ENCODE results near the gene MED9. TPM values are rescaled to one million over a fixed set of nuclear protein-coding genes. Genes with fewer than 3 reads are reported as not detected.

The MED9 gene
- total and polyA plus RNA-seq, 4 donors: 6.4 to 12.5 (median 8.8) TPM

DNA sequence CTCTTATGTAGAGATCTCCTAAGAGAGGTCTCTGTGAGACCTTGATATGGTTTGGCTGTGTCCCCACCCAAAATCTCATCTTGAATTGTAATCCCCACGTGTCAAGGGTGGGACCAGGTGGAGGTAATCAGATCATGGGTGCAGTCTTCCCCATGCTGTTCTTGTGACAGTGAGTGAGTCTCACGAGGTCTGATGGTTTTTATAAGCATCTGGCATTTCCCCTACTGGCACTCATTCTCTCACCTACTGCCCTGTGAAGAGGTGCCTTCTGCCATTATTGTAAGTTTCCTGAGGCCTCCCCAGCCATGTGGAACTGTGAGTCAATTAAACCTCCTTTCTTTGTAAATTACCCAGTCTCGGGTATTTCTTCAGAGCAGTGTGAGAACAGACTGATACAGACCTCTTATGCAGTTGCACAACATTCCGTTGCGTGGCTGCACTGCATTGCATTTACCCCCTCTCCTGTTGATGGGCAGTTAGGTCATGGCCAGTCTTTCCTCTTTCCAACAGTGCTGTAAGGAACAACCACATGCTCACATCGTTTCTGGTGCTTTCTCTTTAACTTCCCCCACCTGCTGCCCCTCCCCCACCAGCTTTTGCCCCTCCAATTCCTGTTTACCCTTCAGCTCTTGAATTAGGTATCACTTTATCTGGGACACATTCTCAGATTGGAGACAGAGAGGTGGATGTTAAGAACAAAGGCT lies 43.6 kb upstream of the MED9 start:
- TF ChIP-seq EGR1 (IDR thresholded peaks at IDR 0.05; ENCODE audit: low read depth in 2 of 2): no peak
- Histone ChIP-seq H3K27ac (ENCODE audit: low read depth in 1 of 2, low read length in 2 of 2) (no peak overlapping the region), H3K9me3 (ENCODE audit: control insufficient read depth in 4 of 4, low read length in 3 of 4) (no peaks in the 10 kb centered on the region), H3K36me3 (ENCODE audit: control insufficient read depth in 4 of 4, insufficient read depth in 3 of 4, low read depth in 1 of 4, low read length in 3 of 4) (no peaks in the 10 kb centered on the region), H3K27me3 (ENCODE audit: control insufficient read depth in 4 of 4, insufficient read depth in 4 of 4, low read length in 3 of 4) (no peaks in the 10 kb centered on the region), H3K9ac (ENCODE audit: low read depth in 1 of 2, low read length in 2 of 2) (no peak overlapping the region), H3K4me3 (ENCODE audit: low read depth in 1 of 3, low read length in 3 of 3) (no peak overlapping the region), H3K4me1 (ENCODE audit: control insufficient read depth in 4 of 4, insufficient read depth in 4 of 4, low read length in 3 of 4) (peaks cover 0 to 4% (median 0%) of the 10 kb centered on the region in 4 donors)
- 71% methylated on average over 6 of the region's 6 CpGs for WGBS
- DNase-seq (ENCODE audit: low spot score): no peak

- Histone ChIP-seq H3K27me3 (ENCODE audit: control insufficient read depth in 4 of 4, insufficient read depth in 4 of 4, low read length in 3 of 4) (no peaks in the 10 kb centered on the region), H3K27ac (ENCODE audit: low read depth in 1 of 2, low read length in 2 of 2) (no peak overlapping the region), H3K4me3 (ENCODE audit: low read depth in 1 of 3, low read length in 3 of 3) (no peak overlapping the region), H3K4me1 (ENCODE audit: control insufficient read depth in 4 of 4, insufficient read depth in 4 of 4, low read length in 3 of 4) (no peaks in the 10 kb centered on the region), H3K9me3 (ENCODE audit: control insufficient read depth in 4 of 4, low read length in 3 of 4) (no peaks in the 10 kb centered on the region), H3K9ac (ENCODE audit: low read depth in 1 of 2, low read length in 2 of 2) (no peak overlapping the region), H3K36me3 (ENCODE audit: control insufficient read depth in 4 of 4, insufficient read depth in 3 of 4, low read depth in 1 of 4, low read length in 3 of 4) (no peaks in the 10 kb centered on the region)
- TF ChIP-seq, protein P1, sequence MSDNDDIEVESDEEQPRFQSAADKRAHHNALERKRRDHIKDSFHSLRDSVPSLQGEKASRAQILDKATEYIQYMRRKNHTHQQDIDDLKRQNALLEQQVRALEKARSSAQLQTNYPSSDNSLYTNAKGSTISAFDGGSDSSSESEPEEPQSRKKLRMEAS (IDR thresholded peaks at IDR 0.05): no peak
- TF ChIP-seq SP1 (IDR thresholded peaks at IDR 0.05) (no peak), NR2F2 (IDR thresholded peaks at IDR 0.05) (no peak), YY1 (IDR thresholded peaks at IDR 0.05) (no peak)
- 43% methylated on average over 2 of the region's 2 CpGs for WGBS
- DNase-seq (ENCODE audit: low spot score): no peak
Measured at GRCh38 chr17:17434477-17434876, 42.3 kb upstream of the MED9 start.

GRCh38 chr17:17435323-17435722 lies 41.5 kb upstream of the MED9 start:
- no peak overlapping the region for H3K9ac ChIP-seq (ENCODE audit: low read depth in 1 of 2, low read length in 2 of 2)
- WGBS: 58% methylated on average over 4 of the region's 4 CpGs
- H3K4me1 ChIP-seq (ENCODE audit: control insufficient read depth in 4 of 4, insufficient read depth in 4 of 4, low read length in 3 of 4): peaks cover 0 to 4% (median 3%) of the 10 kb centered on the region in 4 donors
- TF ChIP-seq HNF4A (conservative IDR thresholded peaks at IDR 0.05) (peak in 1 of 2 donors; percentile 64), FOXA2 (IDR thresholded peaks at IDR 0.05) (no peak), JUND (IDR thresholded peaks at IDR 0.05) (peak in 1 of 2 donors; percentile 23)
- H3K9me3 ChIP-seq (ENCODE audit: control insufficient read depth in 4 of 4, low read length in 3 of 4): no peaks in the 10 kb centered on the region
- H3K4me3 ChIP-seq (ENCODE audit: low read depth in 1 of 3, low read length in 3 of 3): no peak overlapping the region
- no peaks in the 10 kb centered on the region for H3K27me3 ChIP-seq (ENCODE audit: control insufficient read depth in 4 of 4, insufficient read depth in 4 of 4, low read length in 3 of 4)
- no peak for DNase-seq (ENCODE audit: low spot score)
- no peak overlapping the region for H3K27ac ChIP-seq (ENCODE audit: low read depth in 1 of 2, low read length in 2 of 2)
- no peaks in the 10 kb centered on the region for H3K36me3 ChIP-seq (ENCODE audit: control insufficient read depth in 4 of 4, insufficient read depth in 3 of 4, low read depth in 1 of 4, low read length in 3 of 4)

- H3K4me1 ChIP-seq (ENCODE audit: control insufficient read depth in 4 of 4, insufficient read depth in 4 of 4, low read length in 3 of 4): peaks cover 0 to 6% (median 5%) of the 10 kb centered on the region in 4 donors
- no peaks in the 10 kb centered on the region for H3K9me3 ChIP-seq (ENCODE audit: control insufficient read depth in 4 of 4, low read length in 3 of 4)
- no peak overlapping the region for H3K27ac ChIP-seq (ENCODE audit: low read depth in 1 of 2, low read length in 2 of 2)
- TF ChIP-seq, protein P2, sequence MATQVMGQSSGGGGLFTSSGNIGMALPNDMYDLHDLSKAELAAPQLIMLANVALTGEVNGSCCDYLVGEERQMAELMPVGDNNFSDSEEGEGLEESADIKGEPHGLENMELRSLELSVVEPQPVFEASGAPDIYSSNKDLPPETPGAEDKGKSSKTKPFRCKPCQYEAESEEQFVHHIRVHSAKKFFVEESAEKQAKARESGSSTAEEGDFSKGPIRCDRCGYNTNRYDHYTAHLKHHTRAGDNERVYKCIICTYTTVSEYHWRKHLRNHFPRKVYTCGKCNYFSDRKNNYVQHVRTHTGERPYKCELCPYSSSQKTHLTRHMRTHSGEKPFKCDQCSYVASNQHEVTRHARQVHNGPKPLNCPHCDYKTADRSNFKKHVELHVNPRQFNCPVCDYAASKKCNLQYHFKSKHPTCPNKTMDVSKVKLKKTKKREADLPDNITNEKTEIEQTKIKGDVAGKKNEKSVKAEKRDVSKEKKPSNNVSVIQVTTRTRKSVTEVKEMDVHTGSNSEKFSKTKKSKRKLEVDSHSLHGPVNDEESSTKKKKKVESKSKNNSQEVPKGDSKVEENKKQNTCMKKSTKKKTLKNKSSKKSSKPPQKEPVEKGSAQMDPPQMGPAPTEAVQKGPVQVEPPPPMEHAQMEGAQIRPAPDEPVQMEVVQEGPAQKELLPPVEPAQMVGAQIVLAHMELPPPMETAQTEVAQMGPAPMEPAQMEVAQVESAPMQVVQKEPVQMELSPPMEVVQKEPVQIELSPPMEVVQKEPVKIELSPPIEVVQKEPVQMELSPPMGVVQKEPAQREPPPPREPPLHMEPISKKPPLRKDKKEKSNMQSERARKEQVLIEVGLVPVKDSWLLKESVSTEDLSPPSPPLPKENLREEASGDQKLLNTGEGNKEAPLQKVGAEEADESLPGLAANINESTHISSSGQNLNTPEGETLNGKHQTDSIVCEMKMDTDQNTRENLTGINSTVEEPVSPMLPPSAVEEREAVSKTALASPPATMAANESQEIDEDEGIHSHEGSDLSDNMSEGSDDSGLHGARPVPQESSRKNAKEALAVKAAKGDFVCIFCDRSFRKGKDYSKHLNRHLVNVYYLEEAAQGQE (IDR thresholded peaks at IDR 0.05): no peak
- no peak for TF ChIP-seq RXRA (IDR thresholded peaks at IDR 0.05)
- DNase-seq (ENCODE audit: low spot score): no peak
- 94% methylated on average over 9 of the region's 9 CpGs for WGBS
- no peak overlapping the region for H3K4me3 ChIP-seq (ENCODE audit: low read depth in 1 of 3, low read length in 3 of 3)
- no peaks in the 10 kb centered on the region for H3K36me3 ChIP-seq (ENCODE audit: control insufficient read depth in 4 of 4, insufficient read depth in 3 of 4, low read depth in 1 of 4, low read length in 3 of 4)
- H3K27me3 ChIP-seq (ENCODE audit: control insufficient read depth in 4 of 4, insufficient read depth in 4 of 4, low read length in 3 of 4): no peaks in the 10 kb centered on the region
- no peak overlapping the region for H3K9ac ChIP-seq (ENCODE audit: low read depth in 1 of 2, low read length in 2 of 2)
Measured at GRCh38 chr17:17437461-17437860, 39.3 kb upstream of the MED9 start.

Data from liver (tissue), 9 donors.